PC-3 (cell line): ENCODE data around the gene CDC16. TPM values are rescaled to one million over a fixed set of nuclear protein-coding genes. Genes with fewer than 3 reads are reported as not detected.

Experiments
- ATAC-seq: fragments of 200-7000 bp; cut with Tn5 transposase; 2 replicates; pipeline ENCODE4 v1.9.1; 2020; ENCODE audit warnings: mild to moderate bottlenecking, moderate library complexity
- BruUV-seq: library from RNA; stranded (reverse); fragments of 400-500 nt; replicated peaks from 2 replicates; lab custom pipeline; 2021; lab: Mats Ljungman, UMichigan
- CTCF ChIA-PET: fragments of 300-600 bp; sonication (Branson Sonifier 250); formaldehyde crosslinking; loops from one replicate; lab custom pipeline; 2022; ENCODE audit warnings: antibody characterized with exemption; lab: Charles Lee
- POLR2A ChIA-PET: fragments of 300-600 bp; sonication (Branson Sonifier 250); formaldehyde crosslinking; loops from one replicate; lab custom pipeline; 2022; ENCODE audit warnings: antibody characterized with exemption; ENCODE audit not compliant: unreplicated experiment; lab: Charles Lee
- DNase-seq: peaks from one replicate; pipeline ENCODE4 v3.0.0-alpha.2; 2015
- H2AFZ ChIP-seq: fragments of 300-600 bp; sonication (generic); 2 replicates; pipeline ENCODE4 v1.6.0; 2016; ENCODE audit warnings: antibody characterized with exemption, low read length
- H3F3A ChIP-seq: fragments of 300-600 bp; sonication (generic); one replicate; pipeline ENCODE4 v1.6.0; 2017; ENCODE audit warnings: antibody characterized with exemption, low read length, control low read depth, mild to moderate bottlenecking; ENCODE audit not compliant: unreplicated experiment
- H3K27ac ChIP-seq: fragments of 300-600 bp; sonication (generic); 2 replicates; pipeline ENCODE4 v1.5.1; 2016; ENCODE audit warnings: mild to moderate bottlenecking, low read length
- H3K27me3 ChIP-seq: fragments of 300-600 bp; sonication (generic); 2 replicates; pipeline ENCODE4 v1.6.1; 2016; ENCODE audit warnings: low read length, mixed read lengths
- H3K36me3 ChIP-seq: fragments of 300-600 bp; sonication (generic); 2 replicates; pipeline ENCODE4 v1.6.1; 2016; ENCODE audit warnings: low read depth, mixed run types, low read length, mixed read lengths
- H3K4me1 ChIP-seq: fragments of 300-600 bp; sonication (generic); 2 replicates; pipeline ENCODE4 v1.5.1; 2016; ENCODE audit warnings: low read length; ENCODE audit not compliant: insufficient read depth
- H3K4me2 ChIP-seq: fragments of 300-600 bp; sonication (generic); 2 replicates; pipeline ENCODE4 v1.6.0; 2016; ENCODE audit warnings: low read length
- H3K4me3 ChIP-seq: fragments of 300-600 bp; sonication (generic); 2 replicates; pipeline ENCODE4 v1.5.1; 2016; ENCODE audit warnings: mild to moderate bottlenecking, low read length, mixed read lengths
- H3K79me2 ChIP-seq: fragments of 300-600 bp; sonication (generic); 2 replicates; pipeline ENCODE4 v1.6.1; 2017; ENCODE audit warnings: low read length, mixed read lengths
- H3K9ac ChIP-seq: fragments of 300-600 bp; sonication (generic); 2 replicates; pipeline ENCODE4 v1.6.0; 2016; ENCODE audit warnings: mild to moderate bottlenecking, low read length
- H3K9me2 ChIP-seq: fragments of 300-600 bp; sonication (generic); replicated peaks from 2 replicates; pipeline ENCODE4 v1.6.1; 2016; ENCODE audit warnings: mixed run types, low read length, mixed read lengths
- H3K9me3 ChIP-seq: fragments of 300-600 bp; sonication (generic); 2 replicates; pipeline ENCODE4 v1.6.1; 2016; ENCODE audit warnings: low read length, mixed read lengths
- H4K20me1 ChIP-seq: fragments of 300-600 bp; sonication (generic); 2 replicates; pipeline ENCODE4 v1.6.1; 2016; ENCODE audit warnings: low read length, mixed read lengths
- CTCF ChIP-seq: fragments of 300-600 bp; sonication (generic); conservative IDR thresholded peaks from 2 replicates; pipeline ENCODE4 v1.5.1; 2017; ENCODE audit warnings: antibody characterized with exemption, low read depth, mild to moderate bottlenecking, low read length
- EZH2 ChIP-seq: fragments of 300-600 bp; sonication (generic); IDR thresholded peaks from one replicate; pipeline ENCODE4 v1.6.1; 2017; ENCODE audit warnings: antibody characterized with exemption, mild to moderate bottlenecking, low read length; ENCODE audit not compliant: unreplicated experiment
- EZH2phosphoT487 ChIP-seq: fragments of 300-600 bp; sonication (generic); IDR thresholded peaks from 2 replicates; pipeline ENCODE4 v1.6.1; 2018; ENCODE audit warnings: mild to moderate bottlenecking, antibody characterized with exemption, low read length, borderline replicate concordance
- intact Hi-C: fragments of 100-400 bp; cut with micrococcal nuclease; formaldehyde crosslinking; loops from 2 replicates; pipeline ENCODE4 v1.9.0; 2023
- total RNA-seq: library from RNA; depleted of rRNA; stranded (reverse); fragments of >200 nt; gene quantifications from 2 replicates; pipeline ENCODE4 v1.2.3, GENCODE V29; 2014

Gene CDC16
- total RNA-seq, 1 experiment from 2014 or later = 16.0 TPM

DNA sequence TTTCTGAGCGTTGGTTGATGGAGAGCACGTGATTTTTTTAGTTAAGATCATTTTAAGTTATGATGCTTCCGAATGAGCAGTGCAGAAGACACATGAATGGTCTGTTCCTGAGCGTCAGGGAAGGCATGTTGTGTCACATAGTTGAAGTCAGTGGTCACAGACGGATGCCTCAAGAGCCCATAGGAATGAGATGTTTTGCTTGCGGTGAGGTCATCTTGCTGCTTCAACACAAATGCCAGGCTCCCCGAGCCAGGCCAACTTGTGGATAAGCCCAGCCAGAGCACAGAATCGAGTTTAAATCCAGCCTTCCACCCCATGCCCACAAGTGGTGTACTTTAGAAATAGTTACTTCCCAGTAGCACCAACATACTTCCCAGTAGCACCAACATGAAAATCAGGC lies 52.1 kb downstream of the CDC16 start:
- TF ChIP-seq EZH2 (no peak), CTCF (no peak), EZH2phosphoT487 (no peak)
- no peak overlapping the region for H3K4me3 ChIP-seq
- no peak overlapping the region for H3K9ac ChIP-seq
- H3K79me2 ChIP-seq = peaks cover 25% of the 10 kb centered on the region
- DNase-seq (no peak), ATAC-seq (no peak)
- peaks cover 7% of the 10 kb centered on the region; the same call in 1 of the 2 replicates for H3K36me3 ChIP-seq
- H3K9me2 ChIP-seq = no peaks in the 10 kb centered on the region
- intact Hi-C loops = no loop called here
- no peaks in the 10 kb centered on the region for H4K20me1 ChIP-seq
- ChIA-PET POLR2A (no interaction called here), CTCF (no interaction called here)
- no peaks in the 10 kb centered on the region for H3F3A ChIP-seq
- H2AFZ ChIP-seq = no peak overlapping the region
- H3K9me3 ChIP-seq = no peaks in the 10 kb centered on the region
- no peaks in the 10 kb centered on the region for H3K27me3 ChIP-seq
- H3K4me2 ChIP-seq = no peak overlapping the region
- no peak overlapping the region for H3K27ac ChIP-seq
- H3K4me1 ChIP-seq = no peaks in the 10 kb centered on the region
- no TSS peak for BruUV-seq

DNA sequence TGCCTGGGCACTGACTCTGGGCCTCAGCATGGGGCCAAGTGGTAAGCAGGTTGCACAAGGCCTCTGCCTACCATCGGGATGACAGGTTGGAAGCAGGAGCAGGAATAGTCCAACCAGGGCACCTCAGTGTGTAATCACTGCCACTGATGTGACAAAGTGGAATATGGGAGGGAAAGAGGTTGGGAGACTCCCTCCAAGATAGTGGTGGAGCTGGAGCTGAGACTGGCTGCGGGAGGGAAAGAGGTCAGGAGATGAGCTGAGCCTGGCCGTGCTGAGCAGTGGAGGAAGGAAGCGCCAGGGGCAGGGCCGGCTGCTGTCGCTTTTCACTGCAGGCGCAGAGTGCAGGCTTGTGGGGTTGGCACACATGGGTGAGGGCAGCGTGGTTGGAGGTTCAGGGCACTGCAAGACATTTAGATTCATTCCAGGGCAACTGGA lies 53.5 kb downstream of the CDC16 start:
- no peak for ATAC-seq
- CTCF ChIA-PET = no interaction called here
- BruUV-seq = no TSS peak

More for the DNA sequence above, 53.5 kb downstream of the CDC16 start:
- no peak overlapping the region for H3K4me2 ChIP-seq
- no peak overlapping the region for H2AFZ ChIP-seq
- no peak overlapping the region for H3K4me3 ChIP-seq
- H3K79me2 ChIP-seq = peaks cover 14% of the 10 kb centered on the region
- no peak for DNase-seq
- no peaks in the 10 kb centered on the region for H3K9me2 ChIP-seq
- no peak overlapping the region for H3K9ac ChIP-seq
- intact Hi-C loops = no loop called here
- H3K4me1 ChIP-seq = no peaks in the 10 kb centered on the region
- H3K27me3 ChIP-seq = no peaks in the 10 kb centered on the region
- peaks cover 7% of the 10 kb centered on the region; the same call in 1 of the 2 replicates for H3K36me3 ChIP-seq
- no peak for TF ChIP-seq EZH2
- no peak for TF ChIP-seq CTCF
- no peak for TF ChIP-seq EZH2phosphoT487
- POLR2A ChIA-PET = interaction anchor here (0.6 kb wide), 1 partner anchor 24 kb away, joined by 4 read pairs; no protein-coding TSS in a partner anchor
- no peaks in the 10 kb centered on the region for H4K20me1 ChIP-seq
- no peaks in the 10 kb centered on the region for H3F3A ChIP-seq
- no peaks in the 10 kb centered on the region for H3K9me3 ChIP-seq
- no peak overlapping the region for H3K27ac ChIP-seq
